Measurements from ENCODE around the gene DISP2. TPM values are rescaled to one million over a fixed set of nuclear protein-coding genes. Genes with fewer than 3 reads are reported as not detected.

DISP2 gene
- total and polyA plus RNA-seq, 9 of the 15 experiments (the other 6 are each of a cell fraction or from before 2014, with no cell fraction given), result 0.06 to 0.89 (median 0.15) TPM; not detected in 1

GRCh38 chr15:40323239-40323952, 34.6 kb upstream of the DISP2 start, which contains the start of gene INAFM2 (continued):
- TF ChIP-seq FOXA3 (CRISPR knock-in tag; conservative IDR thresholded peaks at IDR 0.05 in 1 of 2, IDR thresholded peaks at IDR 0.05 in 1 of 2) (peak in 1 of 2 experiments; percentile 81; a peak in 2 of 4 replicates), DDX20 (tag; IDR thresholded peaks at IDR 0.05; ENCODE audit: low read depth) (no peak), ZKSCAN1 (IDR thresholded peaks at IDR 0.05; ENCODE audit: low read depth, low read length) (no peak), ARID4B (CRISPR knock-in tag; IDR thresholded peaks at IDR 0.05) (peak; percentile 88), CTBP1 (IDR thresholded peaks at IDR 0.05; ENCODE audit: borderline replicate concordance) (peak; percentile 98), SAFB (IDR thresholded peaks at IDR 0.05; ENCODE audit: borderline replicate concordance, low read depth, low read length) (no peak), LCOR (CRISPR knock-in tag; IDR thresholded peaks at IDR 0.05) (peak; percentile 90), JUN (IDR thresholded peaks at IDR 0.05; ENCODE audit: borderline replicate concordance, low read depth, low read length) (no peak), JUN (CRISPR knock-in tag; IDR thresholded peaks at IDR 0.05; ENCODE audit: borderline replicate concordance) (peak; percentile 81; the same call in 1 of the 2 replicates), ZFP1 (CRISPR knock-in tag; IDR thresholded peaks at IDR 0.05) (no peak), NR3C1 (CRISPR knock-in tag; IDR thresholded peaks at IDR 0.05) (peak; percentile 78; the same call in 1 of the 2 replicates), FOSL1 (tag; conservative IDR thresholded peaks at IDR 0.05) (peak; percentile 33; the same call in 1 of the 2 replicates), ZNF639 (CRISPR knock-in tag; conservative IDR thresholded peaks at IDR 0.05 in 1 of 2, IDR thresholded peaks at IDR 0.05 in 1 of 2) (no peak), ZNF224 (CRISPR knock-in tag; IDR thresholded peaks at IDR 0.05) (0 out of 2 replicates have a peak, but pooled peaks have one; percentile 77), KDM2B (CRISPR knock-in tag; IDR thresholded peaks at IDR 0.05) (0 out of 2 replicates have a peak, but pooled peaks have one; percentile 21), ELF1 (tag; IDR thresholded peaks at IDR 0.05) (peak; percentile 97), KLF10 (CRISPR knock-in tag; IDR thresholded peaks at IDR 0.05) (no peak)

Data from K562 (cell line).